ENCODE data around the gene FBXL5. TPM values are rescaled to one million over a fixed set of nuclear protein-coding genes. Genes with fewer than 3 reads are reported as not detected.

Gene FBXL5
- total RNA-seq, 4 donors from 2014 or later: 100 to 150 (median 134) TPM

GRCh38 chr4:15682242-15683142 lies 27.3 kb upstream of the FBXL5 start:
- no peak for DNase-seq (ENCODE audit: low spot score in 2 of 2)
- H3K27me3 ChIP-seq: no peaks in the 10 kb centered on the region
- H3K4me3 ChIP-seq: peak overlapping the region; percentile 67 to 94 (median 76)
- peaks cover 0 to 43% (median 14%) of the 10 kb centered on the region in 4 donors for H3K4me1 ChIP-seq
- 40 to 44% methylated on average over 6 of the region's 6 CpGs for WGBS, 2 donors
- TF ChIP-seq, protein P1, sequence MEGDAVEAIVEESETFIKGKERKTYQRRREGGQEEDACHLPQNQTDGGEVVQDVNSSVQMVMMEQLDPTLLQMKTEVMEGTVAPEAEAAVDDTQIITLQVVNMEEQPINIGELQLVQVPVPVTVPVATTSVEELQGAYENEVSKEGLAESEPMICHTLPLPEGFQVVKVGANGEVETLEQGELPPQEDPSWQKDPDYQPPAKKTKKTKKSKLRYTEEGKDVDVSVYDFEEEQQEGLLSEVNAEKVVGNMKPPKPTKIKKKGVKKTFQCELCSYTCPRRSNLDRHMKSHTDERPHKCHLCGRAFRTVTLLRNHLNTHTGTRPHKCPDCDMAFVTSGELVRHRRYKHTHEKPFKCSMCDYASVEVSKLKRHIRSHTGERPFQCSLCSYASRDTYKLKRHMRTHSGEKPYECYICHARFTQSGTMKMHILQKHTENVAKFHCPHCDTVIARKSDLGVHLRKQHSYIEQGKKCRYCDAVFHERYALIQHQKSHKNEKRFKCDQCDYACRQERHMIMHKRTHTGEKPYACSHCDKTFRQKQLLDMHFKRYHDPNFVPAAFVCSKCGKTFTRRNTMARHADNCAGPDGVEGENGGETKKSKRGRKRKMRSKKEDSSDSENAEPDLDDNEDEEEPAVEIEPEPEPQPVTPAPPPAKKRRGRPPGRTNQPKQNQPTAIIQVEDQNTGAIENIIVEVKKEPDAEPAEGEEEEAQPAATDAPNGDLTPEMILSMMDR (IDR thresholded peaks at IDR 0.05): no peak
- TF ChIP-seq EP300 (IDR thresholded peaks at IDR 0.05) (no peak), POLR2A (IDR thresholded peaks at IDR 0.05) (no peak)
- no peaks in the 10 kb centered on the region for H3K9me3 ChIP-seq
- H3K27ac ChIP-seq: peak overlapping the region; percentile 76 to 93 (median 92)
- peaks cover 0 to 19% (median 0%) of the 10 kb centered on the region in 3 donors for H3K36me3 ChIP-seq

DNA sequence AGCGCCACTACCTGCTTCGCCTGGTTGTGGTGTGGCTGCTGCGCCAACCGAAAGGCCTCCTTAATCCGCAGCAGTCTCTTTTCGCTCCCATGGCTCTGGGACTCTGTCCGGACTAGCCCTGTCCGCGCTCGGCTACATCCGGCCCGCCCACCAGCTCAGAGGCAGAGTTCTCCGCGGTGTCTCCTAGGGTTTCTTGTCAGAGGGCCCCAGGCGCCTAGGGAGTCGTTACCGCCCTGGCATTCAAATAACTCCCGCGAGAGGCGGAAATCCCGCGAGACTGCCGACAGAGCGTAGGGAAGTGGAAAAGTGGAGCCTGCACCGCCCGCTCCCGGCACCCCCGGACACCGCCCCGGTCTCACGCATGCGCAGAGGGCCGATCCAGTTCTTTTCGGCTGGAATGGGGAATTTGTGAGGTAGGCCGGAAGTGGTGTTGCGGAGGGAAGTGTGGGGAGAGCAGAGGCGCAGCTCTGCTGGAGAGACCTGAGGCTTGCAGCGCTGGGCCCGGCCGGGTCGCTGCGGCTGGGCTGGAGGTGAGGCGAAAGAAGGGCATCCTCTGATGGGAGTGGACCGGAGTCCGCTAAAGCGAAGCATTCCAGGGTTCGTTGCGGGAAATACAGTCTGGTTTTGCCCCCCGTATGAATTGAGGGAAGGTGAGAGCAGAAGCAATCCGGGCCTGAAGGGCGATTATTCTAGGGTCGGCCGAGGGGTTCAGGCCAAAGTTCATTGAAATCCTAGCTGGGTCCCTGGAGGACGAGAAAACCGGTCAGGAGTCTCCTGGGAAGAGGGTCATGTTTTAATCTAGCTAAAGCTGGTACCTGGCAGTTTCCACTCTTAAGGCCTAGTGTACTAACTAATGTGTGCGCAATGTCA lies 26.4 kb upstream of the FBXL5 start, which contains the start of gene FAM200B:
Gene FAM200B, plus strand, starts transcription at position 456 of the 870 bp plus-strand sequence. CDS start 5,151 bp downstream, outside the sequence.
- Histone ChIP-seq H3K9me3 (no peaks in the 10 kb centered on the region), H3K4me1 (peaks cover 0 to 40% (median 14%) of the 10 kb centered on the region in 4 donors), H3K27me3 (no peaks in the 10 kb centered on the region), H3K36me3 (peaks cover 0 to 11% (median 0%) of the 10 kb centered on the region in 3 donors), H3K27ac (peak within 1 kb of the TSS; percentile 76 to 93 (median 92)), H3K4me3 (peak within 1 kb of the TSS; percentile 67 to 94 (median 76))
- peak; percentile 99 to 100 for DNase-seq (ENCODE audit: low spot score in 2 of 2)
- 1% methylated on average over 43 to 50 of the region's 56 CpGs for WGBS, 2 donors
- peak; percentile 56 to 80 for TF ChIP-seq POLR2A (IDR thresholded peaks at IDR 0.05)
- peak; percentile 81 to 89 for TF ChIP-seq EP300 (IDR thresholded peaks at IDR 0.05)
- TF ChIP-seq, protein P1 (IDR thresholded peaks at IDR 0.05): peak in 4 of 5 experiments; percentile 5 to 62 (median 26)

GRCh38 chr4:15681067-15681371 lies 25.9 kb upstream of the FBXL5 start:
- Histone ChIP-seq H3K4me3 (peak overlapping the region; percentile 67 to 94 (median 76)), H3K27ac (peak overlapping the region in 3 of 4 donors; percentile 76 to 92 (median 91)), H3K27me3 (no peaks in the 10 kb centered on the region), H3K9me3 (no peaks in the 10 kb centered on the region), H3K36me3 (peaks cover 0 to 5% (median 0%) of the 10 kb centered on the region in 3 donors), H3K4me1 (peaks cover 0 to 40% (median 14%) of the 10 kb centered on the region in 4 donors)
- no peak for DNase-seq (ENCODE audit: low spot score in 2 of 2)
- WGBS, 2 donors: 1% methylated on average over 11 to 13 of the region's 14 CpGs
- TF ChIP-seq, protein P1 (IDR thresholded peaks at IDR 0.05): no peak
- TF ChIP-seq EP300 (IDR thresholded peaks at IDR 0.05) (no peak), POLR2A (IDR thresholded peaks at IDR 0.05) (no peak)

DNA sequence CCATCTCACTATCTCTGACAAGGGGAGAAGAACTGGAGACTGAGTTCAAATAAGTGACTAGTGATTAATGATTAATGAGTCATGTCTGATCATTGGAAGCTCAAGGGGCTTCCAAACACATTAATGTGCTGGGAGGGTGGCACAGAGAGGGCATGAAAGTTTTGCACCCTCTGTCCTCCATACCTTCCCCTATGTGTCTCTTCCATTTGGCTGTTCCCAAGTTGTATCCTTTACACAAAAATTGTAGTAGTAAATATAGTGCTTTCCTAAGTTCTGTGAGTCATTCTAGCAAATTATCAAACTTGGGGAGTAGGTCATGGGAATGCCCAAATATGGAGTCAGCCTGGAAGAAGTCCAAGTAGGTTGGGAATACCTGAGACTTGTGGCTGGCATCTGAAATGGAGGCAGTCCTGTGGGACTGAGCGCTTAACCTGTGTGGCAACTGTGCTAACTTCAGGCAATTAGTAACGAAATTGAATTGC lies 22.4 kb upstream of the FBXL5 start:
- no peak overlapping the region for H3K27ac ChIP-seq
- TF ChIP-seq, protein P1 (IDR thresholded peaks at IDR 0.05): no peak
- TF ChIP-seq POLR2A (IDR thresholded peaks at IDR 0.05) (no peak), EP300 (IDR thresholded peaks at IDR 0.05) (no peak)
- no peak for DNase-seq (ENCODE audit: low spot score in 2 of 2)
- no peaks in the 10 kb centered on the region for H3K27me3 ChIP-seq
- WGBS, 2 donors: 94 to 96% methylated on average over 2 of the region's 2 CpGs
- no peaks in the 10 kb centered on the region for H3K36me3 ChIP-seq
- no peaks in the 10 kb centered on the region for H3K9me3 ChIP-seq
- no peak overlapping the region for H3K4me3 ChIP-seq
- peaks cover 0 to 9% (median 4%) of the 10 kb centered on the region in 4 donors for H3K4me1 ChIP-seq
